ENCODE data around the gene SCAF8. TPM values are rescaled to one million over a fixed set of nuclear protein-coding genes. Genes with fewer than 3 reads are reported as not detected.

The SCAF8 gene
- total RNA-seq, 4 donors from 2014 or later, result 41.1 to 50.7 (median 44.9) TPM

- Histone ChIP-seq H3K27ac (no peak overlapping the region), H3K9me3 (no peaks in the 10 kb centered on the region), H3K36me3 (peaks cover 0 to 56% (median 4%) of the 10 kb centered on the region in 3 donors), H3K4me1 (peaks cover 0 to 12% (median 0%) of the 10 kb centered on the region in 4 donors), H3K27me3 (no peaks in the 10 kb centered on the region), H3K4me3 (no peak overlapping the region)
- WGBS, 2 donors, result 92 to 97% methylated on average over 3 of the region's 3 CpGs
- DNase-seq (ENCODE audit: low spot score in 2 of 2), result no peak
- TF ChIP-seq POLR2A (IDR thresholded peaks at IDR 0.05), result no peak
- TF ChIP-seq CTCF (IDR thresholded peaks at IDR 0.05), result no peak
- no peak for TF ChIP-seq EP300 (IDR thresholded peaks at IDR 0.05)
Measured at GRCh38 chr6:154792761-154793160, 59.5 kb downstream of the SCAF8 start.

- TF ChIP-seq CTCF (IDR thresholded peaks at IDR 0.05), result no peak
- TF ChIP-seq POLR2A (IDR thresholded peaks at IDR 0.05), result no peak
- no peak for TF ChIP-seq EP300 (IDR thresholded peaks at IDR 0.05)
- H3K36me3 ChIP-seq, result peaks cover 0 to 62% (median 0%) of the 10 kb centered on the region in 3 donors
Measured at GRCh38 chr6:154796484-154796883, 63.3 kb downstream of the SCAF8 start.

GRCh38 chr6:154797857-154798256 lies 64.6 kb downstream of the SCAF8 start:
- H3K27me3 ChIP-seq, result no peaks in the 10 kb centered on the region
- H3K27ac ChIP-seq, result no peak overlapping the region
- peaks cover 0 to 7% (median 0%) of the 10 kb centered on the region in 4 donors for H3K4me1 ChIP-seq
- TF ChIP-seq EP300 (IDR thresholded peaks at IDR 0.05), result no peak
- no peak for TF ChIP-seq CTCF (IDR thresholded peaks at IDR 0.05)
- TF ChIP-seq POLR2A (IDR thresholded peaks at IDR 0.05), result no peak
- peaks cover 0 to 72% (median 5%) of the 10 kb centered on the region in 3 donors for H3K36me3 ChIP-seq
- no peak overlapping the region for H3K4me3 ChIP-seq
- no peaks in the 10 kb centered on the region for H3K9me3 ChIP-seq
- no peak for DNase-seq (ENCODE audit: low spot score in 2 of 2)
- WGBS, 2 donors, result 92 to 98% methylated on average over 3 of the region's 3 CpGs

More at GRCh38 chr6:154796484-154796883, 63.3 kb downstream of the SCAF8 start:
- no peak for DNase-seq (ENCODE audit: low spot score in 2 of 2)
- Histone ChIP-seq H3K4me1 (peaks cover 0 to 15% (median 0%) of the 10 kb centered on the region in 4 donors), H3K27ac (no peak overlapping the region), H3K4me3 (no peak overlapping the region), H3K9me3 (no peaks in the 10 kb centered on the region), H3K27me3 (no peaks in the 10 kb centered on the region)
- WGBS, 2 donors, result 94% methylated on average over 3 of the region's 3 CpGs

GRCh38 chr6:154800338-154800737 lies 67.1 kb downstream of the SCAF8 start:
- Histone ChIP-seq H3K27ac (no peak overlapping the region), H3K27me3 (no peaks in the 10 kb centered on the region), H3K4me3 (no peak overlapping the region), H3K36me3 (peaks cover 0 to 65% (median 5%) of the 10 kb centered on the region in 3 donors), H3K9me3 (no peaks in the 10 kb centered on the region), H3K4me1 (peaks cover 0 to 11% (median 0%) of the 10 kb centered on the region in 4 donors)
- no peak for TF ChIP-seq POLR2A (IDR thresholded peaks at IDR 0.05)
- no peak for TF ChIP-seq CTCF (IDR thresholded peaks at IDR 0.05)
- no peak for TF ChIP-seq EP300 (IDR thresholded peaks at IDR 0.05)
- DNase-seq (ENCODE audit: low spot score in 2 of 2), result no peak

GRCh38 chr6:154805288-154805911 lies 72.2 kb downstream of the SCAF8 start:
- Histone ChIP-seq H3K4me3 (no peak overlapping the region), H3K4me1 (peaks cover 0 to 7% (median 0%) of the 10 kb centered on the region in 4 donors), H3K27me3 (no peaks in the 10 kb centered on the region), H3K27ac (no peak overlapping the region), H3K9me3 (no peaks in the 10 kb centered on the region), H3K36me3 (peaks cover 0 to 64% (median 8%) of the 10 kb centered on the region in 3 donors)
- TF ChIP-seq CTCF (IDR thresholded peaks at IDR 0.05) (peak; percentile 19 to 42 (median 33)), POLR2A (IDR thresholded peaks at IDR 0.05) (no peak)
- no peak for DNase-seq (ENCODE audit: low spot score in 2 of 2)
- WGBS, 2 donors, result 28 to 32% methylated on average over 2 of the region's 2 CpGs
